ENCODE data around the gene NAB1. TPM values are rescaled to one million over a fixed set of nuclear protein-coding genes. Genes with fewer than 3 reads are reported as not detected.

Gene NAB1
- total and polyA plus RNA-seq, 2 experiments from 2014 or later = 10.4 to 40.2 TPM

DNA sequence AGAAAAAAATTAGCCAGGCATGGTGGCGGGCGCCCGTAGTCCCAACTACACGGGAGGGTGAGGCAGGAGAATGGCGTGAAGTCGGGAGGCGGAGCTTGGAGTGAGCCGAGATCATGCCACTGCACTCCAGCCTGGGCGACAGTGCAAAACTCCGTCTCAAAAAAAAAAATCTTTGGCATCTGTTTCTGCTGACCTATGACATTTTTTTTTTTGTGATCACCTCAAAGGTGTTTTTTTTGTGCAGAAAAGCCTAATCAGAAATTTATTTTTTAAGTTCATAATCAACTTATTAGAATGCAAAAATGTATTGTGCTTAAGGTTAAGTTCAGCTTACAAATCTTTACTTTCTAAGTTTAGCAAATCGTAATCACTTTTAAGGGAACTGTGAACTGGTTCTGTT, 45.6 kb downstream of the NAB1 start (continued):
- TF ChIP-seq, protein P1, sequence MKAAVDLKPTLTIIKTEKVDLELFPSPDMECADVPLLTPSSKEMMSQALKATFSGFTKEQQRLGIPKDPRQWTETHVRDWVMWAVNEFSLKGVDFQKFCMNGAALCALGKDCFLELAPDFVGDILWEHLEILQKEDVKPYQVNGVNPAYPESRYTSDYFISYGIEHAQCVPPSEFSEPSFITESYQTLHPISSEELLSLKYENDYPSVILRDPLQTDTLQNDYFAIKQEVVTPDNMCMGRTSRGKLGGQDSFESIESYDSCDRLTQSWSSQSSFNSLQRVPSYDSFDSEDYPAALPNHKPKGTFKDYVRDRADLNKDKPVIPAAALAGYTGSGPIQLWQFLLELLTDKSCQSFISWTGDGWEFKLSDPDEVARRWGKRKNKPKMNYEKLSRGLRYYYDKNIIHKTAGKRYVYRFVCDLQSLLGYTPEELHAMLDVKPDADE (IDR thresholded peaks at IDR 0.05) = no peak
- TF ChIP-seq EZH2phosphoT487 (IDR thresholded peaks at IDR 0.05; ENCODE audit: unreplicated experiment) (no peak), CREB1 (CRISPR knock-in tag; IDR thresholded peaks at IDR 0.05; ENCODE audit: low read depth) (no peak)
- TF ChIP-seq, protein P2, sequence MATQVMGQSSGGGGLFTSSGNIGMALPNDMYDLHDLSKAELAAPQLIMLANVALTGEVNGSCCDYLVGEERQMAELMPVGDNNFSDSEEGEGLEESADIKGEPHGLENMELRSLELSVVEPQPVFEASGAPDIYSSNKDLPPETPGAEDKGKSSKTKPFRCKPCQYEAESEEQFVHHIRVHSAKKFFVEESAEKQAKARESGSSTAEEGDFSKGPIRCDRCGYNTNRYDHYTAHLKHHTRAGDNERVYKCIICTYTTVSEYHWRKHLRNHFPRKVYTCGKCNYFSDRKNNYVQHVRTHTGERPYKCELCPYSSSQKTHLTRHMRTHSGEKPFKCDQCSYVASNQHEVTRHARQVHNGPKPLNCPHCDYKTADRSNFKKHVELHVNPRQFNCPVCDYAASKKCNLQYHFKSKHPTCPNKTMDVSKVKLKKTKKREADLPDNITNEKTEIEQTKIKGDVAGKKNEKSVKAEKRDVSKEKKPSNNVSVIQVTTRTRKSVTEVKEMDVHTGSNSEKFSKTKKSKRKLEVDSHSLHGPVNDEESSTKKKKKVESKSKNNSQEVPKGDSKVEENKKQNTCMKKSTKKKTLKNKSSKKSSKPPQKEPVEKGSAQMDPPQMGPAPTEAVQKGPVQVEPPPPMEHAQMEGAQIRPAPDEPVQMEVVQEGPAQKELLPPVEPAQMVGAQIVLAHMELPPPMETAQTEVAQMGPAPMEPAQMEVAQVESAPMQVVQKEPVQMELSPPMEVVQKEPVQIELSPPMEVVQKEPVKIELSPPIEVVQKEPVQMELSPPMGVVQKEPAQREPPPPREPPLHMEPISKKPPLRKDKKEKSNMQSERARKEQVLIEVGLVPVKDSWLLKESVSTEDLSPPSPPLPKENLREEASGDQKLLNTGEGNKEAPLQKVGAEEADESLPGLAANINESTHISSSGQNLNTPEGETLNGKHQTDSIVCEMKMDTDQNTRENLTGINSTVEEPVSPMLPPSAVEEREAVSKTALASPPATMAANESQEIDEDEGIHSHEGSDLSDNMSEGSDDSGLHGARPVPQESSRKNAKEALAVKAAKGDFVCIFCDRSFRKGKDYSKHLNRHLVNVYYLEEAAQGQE (IDR thresholded peaks at IDR 0.05; ENCODE audit: unreplicated experiment) = no peak

DNA sequence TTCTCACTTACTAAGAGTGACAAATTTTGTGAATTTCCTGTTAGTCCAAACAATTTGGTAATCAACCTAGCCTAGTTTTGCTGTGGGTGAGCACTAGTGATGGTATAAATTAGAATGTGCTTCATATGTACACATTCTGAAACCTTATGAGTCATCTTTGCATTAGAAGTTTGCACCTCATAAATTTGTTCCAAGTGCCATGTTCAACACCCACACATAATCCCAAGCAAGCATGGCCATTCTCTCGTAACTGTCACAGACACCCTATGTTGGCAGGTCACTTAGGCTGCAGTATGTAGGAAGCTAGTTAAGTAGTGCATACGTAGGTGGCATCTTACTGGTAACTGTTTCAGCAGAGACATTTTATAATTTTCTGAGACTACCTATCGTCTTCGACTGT, 46.9 kb downstream of the NAB1 start:
- Histone ChIP-seq H4K20me1 (replicated peaks; ENCODE audit: insufficient read depth) (no peaks in the 10 kb centered on the region), H3K9me2 (ENCODE audit: insufficient read depth) (no peaks in the 10 kb centered on the region), H3K36me3 (ENCODE audit: insufficient read depth) (no peaks in the 10 kb centered on the region), H3K4me2 (no peak overlapping the region), H3K4me1 (ENCODE audit: insufficient read depth) (peaks cover 28% of the 10 kb centered on the region), H3K27ac (ENCODE audit: low read depth) (no peak overlapping the region; the same call in 1 of the 2 replicates), H3K27me3 (ENCODE audit: insufficient read depth) (no peaks in the 10 kb centered on the region), H2AFZ (no peak overlapping the region), H3K4me3 (no peak overlapping the region), H3K79me2 (replicated peaks; ENCODE audit: insufficient read depth) (no peaks in the 10 kb centered on the region), H3F3A (replicated peaks; ENCODE audit: low read depth) (no peaks in the 10 kb centered on the region)
- Mint-ChIP-seq H3K27me3 (ENCODE audit: insufficient read depth, low read depth, poor library complexity) (peaks cover 3% of the 10 kb centered on the region), H3K36me3 (ENCODE audit: low read depth) (peaks cover under 1% of the 10 kb centered on the region; the same call in 1 of the 3 replicates), H3K4me3 (no peak overlapping the region), H3K27ac (peak overlapping the region; percentile 19), H3K4me1 (peaks cover 43% of the 10 kb centered on the region), H3K9me3 (no peaks in the 10 kb centered on the region)
- no peak for DNase-seq (ENCODE audit: low spot score)
- ATAC-seq = no peak
- TF ChIP-seq NANOG (IDR thresholded peaks at IDR 0.05; ENCODE audit: borderline replicate concordance) (no peak), STAT1 (IDR thresholded peaks at IDR 0.05; ENCODE audit: unreplicated experiment) (no peak), POLR2AphosphoS5 (IDR thresholded peaks at IDR 0.05; ENCODE audit: low read depth) (no peak), ZNF331 (CRISPR knock-in tag; IDR thresholded peaks at IDR 0.05; ENCODE audit: low read depth) (no peak), JUNB (IDR thresholded peaks at IDR 0.05; ENCODE audit: unreplicated experiment) (no peak)
- TF ChIP-seq, protein P3, sequence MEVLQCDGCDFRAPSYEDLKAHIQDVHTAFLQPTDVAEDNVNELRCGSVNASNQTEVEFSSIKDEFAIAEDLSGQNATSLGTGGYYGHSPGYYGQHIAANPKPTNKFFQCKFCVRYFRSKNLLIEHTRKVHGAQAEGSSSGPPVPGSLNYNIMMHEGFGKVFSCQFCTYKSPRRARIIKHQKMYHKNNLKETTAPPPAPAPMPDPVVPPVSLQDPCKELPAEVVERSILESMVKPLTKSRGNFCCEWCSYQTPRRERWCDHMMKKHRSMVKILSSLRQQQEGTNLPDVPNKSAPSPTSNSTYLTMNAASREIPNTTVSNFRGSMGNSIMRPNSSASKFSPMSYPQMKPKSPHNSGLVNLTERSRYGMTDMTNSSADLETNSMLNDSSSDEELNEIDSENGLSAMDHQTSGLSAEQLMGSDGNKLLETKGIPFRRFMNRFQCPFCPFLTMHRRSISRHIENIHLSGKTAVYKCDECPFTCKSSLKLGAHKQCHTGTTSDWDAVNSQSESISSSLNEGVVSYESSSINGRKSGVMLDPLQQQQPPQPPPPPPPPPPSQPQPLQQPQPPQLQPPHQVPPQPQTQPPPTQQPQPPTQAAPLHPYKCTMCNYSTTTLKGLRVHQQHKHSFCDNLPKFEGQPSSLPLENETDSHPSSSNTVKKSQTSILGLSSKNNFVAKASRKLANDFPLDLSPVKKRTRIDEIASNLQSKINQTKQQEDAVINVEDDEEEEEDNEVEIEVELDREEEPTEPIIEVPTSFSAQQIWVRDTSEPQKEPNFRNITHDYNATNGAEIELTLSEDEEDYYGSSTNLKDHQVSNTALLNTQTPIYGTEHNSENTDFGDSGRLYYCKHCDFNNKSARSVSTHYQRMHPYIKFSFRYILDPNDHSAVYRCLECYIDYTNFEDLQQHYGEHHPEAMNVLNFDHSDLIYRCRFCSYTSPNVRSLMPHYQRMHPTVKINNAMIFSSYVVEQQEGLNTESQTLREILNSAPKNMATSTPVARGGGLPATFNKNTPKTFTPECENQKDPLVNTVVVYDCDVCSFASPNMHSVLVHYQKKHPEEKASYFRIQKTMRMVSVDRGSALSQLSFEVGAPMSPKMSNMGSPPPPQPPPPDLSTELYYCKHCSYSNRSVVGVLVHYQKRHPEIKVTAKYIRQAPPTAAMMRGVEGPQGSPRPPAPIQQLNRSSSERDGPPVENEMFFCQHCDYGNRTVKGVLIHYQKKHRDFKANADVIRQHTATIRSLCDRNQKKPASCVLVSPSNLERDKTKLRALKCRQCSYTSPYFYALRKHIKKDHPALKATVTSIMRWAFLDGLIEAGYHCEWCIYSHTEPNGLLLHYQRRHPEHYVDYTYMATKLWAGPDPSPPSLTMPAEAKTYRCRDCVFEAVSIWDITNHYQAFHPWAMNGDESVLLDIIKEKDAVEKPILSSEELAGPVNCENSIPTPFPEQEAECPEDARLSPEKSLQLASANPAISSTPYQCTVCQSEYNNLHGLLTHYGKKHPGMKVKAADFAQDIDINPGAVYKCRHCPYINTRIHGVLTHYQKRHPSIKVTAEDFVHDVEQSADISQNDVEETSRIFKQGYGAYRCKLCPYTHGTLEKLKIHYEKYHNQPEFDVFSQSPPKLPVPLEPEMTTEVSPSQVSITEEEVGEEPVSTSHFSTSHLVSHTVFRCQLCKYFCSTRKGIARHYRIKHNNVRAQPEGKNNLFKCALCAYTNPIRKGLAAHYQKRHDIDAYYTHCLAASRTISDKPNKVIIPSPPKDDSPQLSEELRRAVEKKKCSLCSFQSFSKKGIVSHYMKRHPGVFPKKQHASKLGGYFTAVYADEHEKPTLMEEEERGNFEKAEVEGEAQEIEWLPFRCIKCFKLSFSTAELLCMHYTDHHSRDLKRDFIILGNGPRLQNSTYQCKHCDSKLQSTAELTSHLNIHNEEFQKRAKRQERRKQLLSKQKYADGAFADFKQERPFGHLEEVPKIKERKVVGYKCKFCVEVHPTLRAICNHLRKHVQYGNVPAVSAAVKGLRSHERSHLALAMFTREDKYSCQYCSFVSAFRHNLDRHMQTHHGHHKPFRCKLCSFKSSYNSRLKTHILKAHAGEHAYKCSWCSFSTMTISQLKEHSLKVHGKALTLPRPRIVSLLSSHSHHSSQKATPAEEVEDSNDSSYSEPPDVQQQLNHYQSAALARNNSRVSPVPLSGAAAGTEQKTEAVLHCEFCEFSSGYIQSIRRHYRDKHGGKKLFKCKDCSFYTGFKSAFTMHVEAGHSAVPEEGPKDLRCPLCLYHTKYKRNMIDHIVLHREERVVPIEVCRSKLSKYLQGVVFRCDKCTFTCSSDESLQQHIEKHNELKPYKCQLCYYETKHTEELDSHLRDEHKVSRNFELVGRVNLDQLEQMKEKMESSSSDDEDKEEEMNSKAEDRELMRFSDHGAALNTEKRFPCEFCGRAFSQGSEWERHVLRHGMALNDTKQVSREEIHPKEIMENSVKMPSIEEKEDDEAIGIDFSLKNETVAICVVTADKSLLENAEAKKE (CRISPR knock-in tag; IDR thresholded peaks at IDR 0.05) = no peak
- TF ChIP-seq, protein P2 (IDR thresholded peaks at IDR 0.05; ENCODE audit: unreplicated experiment) = no peak

All from GM23338 (cell line).